HepG2 (cell line): ENCODE results near the gene NPAS2. TPM values are rescaled to one million over a fixed set of nuclear protein-coding genes. Genes with fewer than 3 reads are reported as not detected.

ENCODE experiments used
- CEBPB ChIP-seq: IDR thresholded peaks from 2 replicates; pipeline ENCODE4 v1.6.1; 2011; ENCODE audit warnings: low read depth, low read length, improper control_type of control experiment, borderline replicate concordance
- HNRNPL ChIP-seq: fragments of 200-400 bp; formaldehyde crosslinking; IDR thresholded peaks from 2 replicates; pipeline ENCODE4 v1.6.1; 2017; ENCODE audit warnings: mild to moderate bottlenecking, low read depth, low read length
- KLF11 ChIP-seq: IDR thresholded peaks from 2 replicates; pipeline ENCODE4 v1.6.1; 2016; ENCODE audit warnings: missing compliant biosample characterization
- MTF2 ChIP-seq: sonication (generic); formaldehyde crosslinking; IDR thresholded peaks from 2 replicates; pipeline ENCODE4 v1.5.0; 2020; ENCODE audit warnings: missing genetic modification reagents, borderline replicate concordance
- RBM22 ChIP-seq: fragments of 200-400 bp; formaldehyde crosslinking; optimal IDR thresholded peaks from 2 replicates; pipeline ENCODE3; 2017; ENCODE audit warnings: mild to moderate bottlenecking, low read length, moderate library complexity
- TRIM24 ChIP-seq: sonication (generic); formaldehyde crosslinking; IDR thresholded peaks from 2 replicates; pipeline ENCODE4 v1.8.0; 2022; ENCODE audit warnings: mild to moderate bottlenecking, missing genetic modification reagents
- ZKSCAN1 ChIP-seq: fragments of 150-350 bp; IDR thresholded peaks from 2 replicates; pipeline ENCODE4 v1.6.1; 2014; ENCODE audit warnings: low read length
- ZNF619 ChIP-seq: sonication (generic); formaldehyde crosslinking; IDR thresholded peaks from 2 replicates; pipeline ENCODE4 v1.4.0; 2020; ENCODE audit warnings: mild to moderate bottlenecking, missing genetic modification reagents
- polyA plus RNA-seq, 8 experiments: library from polyadenylated mRNA; depleted of rRNA in 3 of 8; stranded (reverse) in 7 of 8; unstranded in 1 of 8; fragments of >200 nt; fragmentation: Illumina TruSeq in 4 of 8; extraction: Trizol in 4 of 8; gene quantifications; 2 replicates each; pipeline versions ENCODE4 v1.2.1 to v1.2.3, GENCODE V29; 2011 to 2016; ENCODE audit warnings: low read depth in 4 of 8, missing spikeins in 1 of 8, mixed read lengths in 1 of 8; ENCODE audit not compliant: insufficient read depth in 1 of 8
- total RNA-seq, 5 experiments: library from RNA; depleted of rRNA; stranded (reverse); fragments of >200 nt; fragmentation: Illumina TruSeq; extraction: Trizol; gene quantifications; 2 replicates each; pipeline ENCODE4 v1.2.3, GENCODE V29; 2016; ENCODE audit warnings: low read depth in 1 of 5
- TF ChIP-seq, protein P1 (sequence below): sonication (generic); formaldehyde crosslinking; IDR thresholded peaks from 2 replicates; pipeline ENCODE4 v1.4.0; 2020; ENCODE audit warnings: missing genetic modification reagents
- TF ChIP-seq, protein P2 (sequence below): sonication (generic); formaldehyde crosslinking; IDR thresholded peaks from 2 replicates; pipeline ENCODE4 v1.5.1; 2020; ENCODE audit warnings: missing genetic modification reagents, mild to moderate bottlenecking, borderline replicate concordance
- TF ChIP-seq, protein P3 (sequence below): sonication (generic); formaldehyde crosslinking; IDR thresholded peaks from 2 replicates; pipeline ENCODE4 v1.4.0; 2020; ENCODE audit warnings: missing genetic modification reagents, mild to moderate bottlenecking, borderline replicate concordance
- TF ChIP-seq, protein P4 (sequence below): sonication (generic); formaldehyde crosslinking; IDR thresholded peaks from 2 replicates; pipeline ENCODE4 v1.4.0; 2020; ENCODE audit warnings: missing genetic modification reagents
- TF ChIP-seq, protein P5 (sequence below): sonication (generic); formaldehyde crosslinking; IDR thresholded peaks from 2 replicates; pipeline ENCODE4 v1.5.0; 2020; ENCODE audit warnings: missing genetic modification reagents
- TF ChIP-seq, protein P6 (sequence below): IDR thresholded peaks from 2 replicates; pipeline ENCODE4 v1.6.1; 2012; ENCODE audit warnings: low read depth, low read length, improper control_type of control experiment
- TF ChIP-seq, protein P7 (sequence below): sonication (generic); formaldehyde crosslinking; IDR thresholded peaks from 2 replicates; pipeline ENCODE4 v1.4.0; 2020; ENCODE audit warnings: missing genetic modification reagents

The NPAS2 gene
- total and polyA plus RNA-seq, 2 of the 13 experiments (the other 11 are each of a cell fraction or from before 2014, with no cell fraction given) = 14.8 to 37.5 TPM

DNA sequence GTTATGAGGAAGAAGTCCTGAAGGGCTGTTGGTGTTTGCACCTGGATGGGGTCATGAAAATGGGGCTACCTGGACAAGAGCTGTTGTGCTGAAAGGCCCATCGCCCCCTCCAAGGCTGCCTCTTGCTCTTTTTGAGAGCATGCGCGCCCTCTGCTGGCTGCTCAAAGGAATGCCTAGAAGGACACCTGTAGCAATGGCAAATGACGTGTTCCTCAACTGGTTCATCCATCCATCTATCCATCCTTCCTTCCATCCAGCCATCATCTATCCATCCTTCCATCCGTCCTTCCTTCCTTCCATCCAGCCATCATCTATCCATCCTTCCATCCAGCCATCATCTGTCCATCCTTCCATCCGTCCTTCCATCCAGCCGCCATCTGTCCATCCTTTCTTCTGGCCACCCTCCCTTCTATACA, 165.0 kb downstream of the NPAS2 start (continued):
- TF ChIP-seq, protein P1, sequence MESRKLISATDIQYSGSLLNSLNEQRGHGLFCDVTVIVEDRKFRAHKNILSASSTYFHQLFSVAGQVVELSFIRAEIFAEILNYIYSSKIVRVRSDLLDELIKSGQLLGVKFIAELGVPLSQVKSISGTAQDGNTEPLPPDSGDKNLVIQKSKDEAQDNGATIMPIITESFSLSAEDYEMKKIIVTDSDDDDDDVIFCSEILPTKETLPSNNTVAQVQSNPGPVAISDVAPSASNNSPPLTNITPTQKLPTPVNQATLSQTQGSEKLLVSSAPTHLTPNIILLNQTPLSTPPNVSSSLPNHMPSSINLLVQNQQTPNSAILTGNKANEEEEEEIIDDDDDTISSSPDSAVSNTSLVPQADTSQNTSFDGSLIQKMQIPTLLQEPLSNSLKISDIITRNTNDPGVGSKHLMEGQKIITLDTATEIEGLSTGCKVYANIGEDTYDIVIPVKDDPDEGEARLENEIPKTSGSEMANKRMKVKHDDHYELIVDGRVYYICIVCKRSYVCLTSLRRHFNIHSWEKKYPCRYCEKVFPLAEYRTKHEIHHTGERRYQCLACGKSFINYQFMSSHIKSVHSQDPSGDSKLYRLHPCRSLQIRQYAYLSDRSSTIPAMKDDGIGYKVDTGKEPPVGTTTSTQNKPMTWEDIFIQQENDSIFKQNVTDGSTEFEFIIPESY = 0 out of 2 replicates have a peak, but pooled peaks have one; percentile 8
- TF ChIP-seq MTF2 (CRISPR knock-in tag) (no peak), ZNF619 (CRISPR knock-in tag) (0 out of 2 replicates have a peak, but pooled peaks have one; percentile 48), HNRNPL (no peak), CEBPB (no peak), KLF11 (CRISPR knock-in tag) (no peak), ZKSCAN1 (no peak), TRIM24 (CRISPR knock-in tag) (no peak), RBM22 (peak; percentile 74)
- TF ChIP-seq, protein P2, sequence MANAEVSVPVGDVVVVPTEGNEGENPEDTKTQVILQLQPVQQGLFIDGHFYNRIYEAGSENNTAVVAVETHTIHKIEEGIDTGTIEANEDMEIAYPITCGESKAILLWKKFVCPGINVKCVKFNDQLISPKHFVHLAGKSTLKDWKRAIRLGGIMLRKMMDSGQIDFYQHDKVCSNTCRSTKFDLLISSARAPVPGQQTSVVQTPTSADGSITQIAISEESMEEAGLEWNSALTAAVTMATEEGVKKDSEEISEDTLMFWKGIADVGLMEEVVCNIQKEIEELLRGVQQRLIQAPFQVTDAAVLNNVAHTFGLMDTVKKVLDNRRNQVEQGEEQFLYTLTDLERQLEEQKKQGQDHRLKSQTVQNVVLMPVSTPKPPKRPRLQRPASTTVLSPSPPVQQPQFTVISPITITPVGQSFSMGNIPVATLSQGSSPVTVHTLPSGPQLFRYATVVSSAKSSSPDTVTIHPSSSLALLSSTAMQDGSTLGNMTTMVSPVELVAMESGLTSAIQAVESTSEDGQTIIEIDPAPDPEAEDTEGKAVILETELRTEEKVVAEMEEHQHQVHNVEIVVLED (CRISPR knock-in tag) = no peak
- TF ChIP-seq, protein P3, sequence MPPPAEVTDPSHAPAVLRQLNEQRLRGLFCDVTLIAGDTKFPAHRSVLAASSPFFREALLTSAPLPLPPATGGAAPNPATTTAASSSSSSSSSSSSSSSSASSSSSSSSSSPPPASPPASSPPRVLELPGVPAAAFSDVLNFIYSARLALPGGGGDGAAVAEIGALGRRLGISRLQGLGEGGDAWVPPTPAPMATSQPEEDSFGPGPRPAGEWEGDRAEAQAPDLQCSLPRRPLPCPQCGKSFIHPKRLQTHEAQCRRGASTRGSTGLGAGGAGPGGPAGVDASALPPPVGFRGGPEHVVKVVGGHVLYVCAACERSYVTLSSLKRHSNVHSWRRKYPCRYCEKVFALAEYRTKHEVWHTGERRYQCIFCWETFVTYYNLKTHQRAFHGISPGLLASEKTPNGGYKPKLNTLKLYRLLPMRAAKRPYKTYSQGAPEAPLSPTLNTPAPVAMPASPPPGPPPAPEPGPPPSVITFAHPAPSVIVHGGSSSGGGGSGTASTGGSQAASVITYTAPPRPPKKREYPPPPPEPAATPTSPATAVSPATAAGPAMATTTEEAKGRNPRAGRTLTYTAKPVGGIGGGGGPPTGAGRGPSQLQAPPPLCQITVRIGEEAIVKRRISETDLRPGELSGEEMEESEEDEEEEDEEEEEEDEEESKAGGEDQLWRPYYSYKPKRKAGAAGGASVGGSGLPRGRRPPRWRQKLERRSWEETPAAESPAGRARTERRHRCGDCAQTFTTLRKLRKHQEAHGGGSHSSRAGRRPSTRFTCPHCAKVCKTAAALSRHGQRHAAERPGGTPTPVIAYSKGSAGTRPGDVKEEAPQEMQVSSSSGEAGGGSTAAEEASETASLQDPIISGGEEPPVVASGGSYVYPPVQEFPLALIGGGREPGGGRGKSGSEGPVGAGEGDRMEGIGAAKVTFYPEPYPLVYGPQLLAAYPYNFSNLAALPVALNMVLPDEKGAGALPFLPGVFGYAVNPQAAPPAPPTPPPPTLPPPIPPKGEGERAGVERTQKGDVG (CRISPR knock-in tag) = no peak
- TF ChIP-seq, protein P4, sequence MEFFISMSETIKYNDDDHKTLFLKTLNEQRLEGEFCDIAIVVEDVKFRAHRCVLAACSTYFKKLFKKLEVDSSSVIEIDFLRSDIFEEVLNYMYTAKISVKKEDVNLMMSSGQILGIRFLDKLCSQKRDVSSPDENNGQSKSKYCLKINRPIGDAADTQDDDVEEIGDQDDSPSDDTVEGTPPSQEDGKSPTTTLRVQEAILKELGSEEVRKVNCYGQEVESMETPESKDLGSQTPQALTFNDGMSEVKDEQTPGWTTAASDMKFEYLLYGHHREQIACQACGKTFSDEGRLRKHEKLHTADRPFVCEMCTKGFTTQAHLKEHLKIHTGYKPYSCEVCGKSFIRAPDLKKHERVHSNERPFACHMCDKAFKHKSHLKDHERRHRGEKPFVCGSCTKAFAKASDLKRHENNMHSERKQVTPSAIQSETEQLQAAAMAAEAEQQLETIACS = no peak
- TF ChIP-seq, protein P5, sequence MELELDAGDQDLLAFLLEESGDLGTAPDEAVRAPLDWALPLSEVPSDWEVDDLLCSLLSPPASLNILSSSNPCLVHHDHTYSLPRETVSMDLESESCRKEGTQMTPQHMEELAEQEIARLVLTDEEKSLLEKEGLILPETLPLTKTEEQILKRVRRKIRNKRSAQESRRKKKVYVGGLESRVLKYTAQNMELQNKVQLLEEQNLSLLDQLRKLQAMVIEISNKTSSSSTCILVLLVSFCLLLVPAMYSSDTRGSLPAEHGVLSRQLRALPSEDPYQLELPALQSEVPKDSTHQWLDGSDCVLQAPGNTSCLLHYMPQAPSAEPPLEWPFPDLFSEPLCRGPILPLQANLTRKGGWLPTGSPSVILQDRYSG = no peak
- TF ChIP-seq, protein P6, sequence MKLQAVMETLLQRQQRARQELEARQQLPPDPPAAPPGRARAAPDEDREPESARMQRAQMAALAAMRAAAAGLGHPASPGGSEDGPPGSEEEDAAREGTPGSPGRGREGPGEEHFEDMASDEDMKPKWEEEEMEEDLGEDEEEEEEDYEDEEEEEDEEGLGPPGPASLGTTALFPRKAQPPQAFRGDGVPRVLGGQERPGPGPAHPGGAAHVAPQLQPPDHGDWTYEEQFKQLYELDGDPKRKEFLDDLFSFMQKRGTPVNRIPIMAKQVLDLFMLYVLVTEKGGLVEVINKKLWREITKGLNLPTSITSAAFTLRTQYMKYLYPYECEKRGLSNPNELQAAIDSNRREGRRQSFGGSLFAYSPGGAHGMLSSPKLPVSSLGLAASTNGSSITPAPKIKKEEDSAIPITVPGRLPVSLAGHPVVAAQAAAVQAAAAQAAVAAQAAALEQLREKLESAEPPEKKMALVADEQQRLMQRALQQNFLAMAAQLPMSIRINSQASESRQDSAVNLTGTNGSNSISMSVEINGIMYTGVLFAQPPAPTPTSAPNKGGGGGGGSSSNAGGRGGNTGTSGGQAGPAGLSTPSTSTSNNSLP = no peak
- TF ChIP-seq, protein P7, sequence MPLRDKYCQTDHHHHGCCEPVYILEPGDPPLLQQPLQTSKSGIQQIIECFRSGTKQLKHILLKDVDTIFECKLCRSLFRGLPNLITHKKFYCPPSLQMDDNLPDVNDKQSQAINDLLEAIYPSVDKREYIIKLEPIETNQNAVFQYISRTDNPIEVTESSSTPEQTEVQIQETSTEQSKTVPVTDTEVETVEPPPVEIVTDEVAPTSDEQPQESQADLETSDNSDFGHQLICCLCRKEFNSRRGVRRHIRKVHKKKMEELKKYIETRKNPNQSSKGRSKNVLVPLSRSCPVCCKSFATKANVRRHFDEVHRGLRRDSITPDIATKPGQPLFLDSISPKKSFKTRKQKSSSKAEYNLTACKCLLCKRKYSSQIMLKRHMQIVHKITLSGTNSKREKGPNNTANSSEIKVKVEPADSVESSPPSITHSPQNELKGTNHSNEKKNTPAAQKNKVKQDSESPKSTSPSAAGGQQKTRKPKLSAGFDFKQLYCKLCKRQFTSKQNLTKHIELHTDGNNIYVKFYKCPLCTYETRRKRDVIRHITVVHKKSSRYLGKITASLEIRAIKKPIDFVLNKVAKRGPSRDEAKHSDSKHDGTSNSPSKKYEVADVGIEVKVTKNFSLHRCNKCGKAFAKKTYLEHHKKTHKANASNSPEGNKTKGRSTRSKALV (CRISPR knock-in tag) = no peak
